Astrocyte of the cerebellum (primary cell): ENCODE results near the gene ATXN7L1.

Source experiments
- DNase-seq: peaks from one replicate; pipeline ENCODE4 v3.0.0-alpha.2; 2011; ENCODE audit warnings: low read depth
- H3K4me3 ChIP-seq: 2 replicates; pipeline ENCODE4 v1.5.1; 2011; ENCODE audit warnings: mild to moderate bottlenecking, low read depth, low read length, moderate library complexity
- in situ Hi-C: cut with HindIII; loops from 2 replicates; pipeline ENCODE4 v1.10.0; 2017; ENCODE audit warnings: low sequenced_read_pairs
- TF ChIP-seq, protein P1 (sequence below): IDR thresholded peaks from 2 replicates; pipeline ENCODE4 v1.5.1; 2012; ENCODE audit warnings: low read length, low read depth, moderate library complexity, mild to moderate bottlenecking; ENCODE audit errors: missing control alignments

ATXN7L1 gene

DNA sequence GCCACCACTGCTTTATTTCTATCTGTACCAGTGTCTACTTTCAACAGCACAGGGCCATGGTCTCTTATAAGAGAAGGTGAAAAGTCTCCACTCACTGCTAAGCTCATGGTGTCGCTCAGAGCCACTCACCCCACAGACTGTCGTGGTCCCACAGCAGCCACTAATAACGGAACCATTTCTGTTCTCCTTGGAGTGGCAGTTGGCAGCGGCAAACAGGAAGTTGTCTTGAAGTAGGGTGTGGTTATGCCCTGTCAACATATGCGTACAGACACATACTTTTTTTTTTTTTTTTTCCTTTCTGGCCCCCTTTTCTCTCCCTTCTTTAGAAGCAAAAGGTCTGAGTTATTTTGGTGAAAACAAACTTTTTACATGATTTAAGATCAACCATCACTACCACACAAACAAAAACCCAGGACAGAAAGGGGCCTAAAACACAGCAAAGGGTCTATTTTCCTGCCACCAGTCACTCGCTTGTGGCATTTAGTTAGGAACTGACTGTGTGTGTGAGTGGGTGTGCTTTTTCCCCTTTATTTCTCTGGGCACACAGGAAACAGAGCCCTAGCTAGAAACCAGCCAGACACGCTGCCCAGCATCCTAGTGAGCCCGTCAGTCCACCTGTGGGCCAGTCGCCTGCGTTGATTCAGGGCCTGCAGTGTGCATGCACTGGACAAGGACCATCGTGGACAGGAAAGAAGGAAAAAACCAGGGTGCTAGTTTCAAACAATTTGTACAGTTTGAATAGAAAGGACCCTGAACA is 198.4 kb downstream of the ATXN7L1 start:
- TF ChIP-seq, protein P1, sequence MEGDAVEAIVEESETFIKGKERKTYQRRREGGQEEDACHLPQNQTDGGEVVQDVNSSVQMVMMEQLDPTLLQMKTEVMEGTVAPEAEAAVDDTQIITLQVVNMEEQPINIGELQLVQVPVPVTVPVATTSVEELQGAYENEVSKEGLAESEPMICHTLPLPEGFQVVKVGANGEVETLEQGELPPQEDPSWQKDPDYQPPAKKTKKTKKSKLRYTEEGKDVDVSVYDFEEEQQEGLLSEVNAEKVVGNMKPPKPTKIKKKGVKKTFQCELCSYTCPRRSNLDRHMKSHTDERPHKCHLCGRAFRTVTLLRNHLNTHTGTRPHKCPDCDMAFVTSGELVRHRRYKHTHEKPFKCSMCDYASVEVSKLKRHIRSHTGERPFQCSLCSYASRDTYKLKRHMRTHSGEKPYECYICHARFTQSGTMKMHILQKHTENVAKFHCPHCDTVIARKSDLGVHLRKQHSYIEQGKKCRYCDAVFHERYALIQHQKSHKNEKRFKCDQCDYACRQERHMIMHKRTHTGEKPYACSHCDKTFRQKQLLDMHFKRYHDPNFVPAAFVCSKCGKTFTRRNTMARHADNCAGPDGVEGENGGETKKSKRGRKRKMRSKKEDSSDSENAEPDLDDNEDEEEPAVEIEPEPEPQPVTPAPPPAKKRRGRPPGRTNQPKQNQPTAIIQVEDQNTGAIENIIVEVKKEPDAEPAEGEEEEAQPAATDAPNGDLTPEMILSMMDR: no peak
- DNase-seq: no peak
- in situ Hi-C loops: no loop called here
- no peak overlapping the region for H3K4me3 ChIP-seq

DNA sequence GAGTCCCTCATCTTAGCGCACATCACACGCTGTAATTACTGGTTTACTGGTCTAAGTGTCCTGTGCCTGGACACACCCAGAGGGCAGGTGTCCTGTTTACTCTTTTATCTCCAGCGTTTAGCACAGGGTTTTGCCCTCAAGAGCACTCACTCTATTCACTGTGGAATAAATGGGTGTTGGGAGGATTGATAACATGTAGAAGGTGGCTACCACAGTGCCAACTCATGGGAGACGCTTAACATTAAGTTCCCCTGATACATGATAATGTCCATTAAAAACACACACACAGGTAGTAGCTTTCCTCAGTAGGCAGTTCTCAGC is 199.0 kb downstream of the ATXN7L1 start:
- in situ Hi-C loops: no loop called here
- no peak overlapping the region for H3K4me3 ChIP-seq
- no peak for DNase-seq
- TF ChIP-seq, protein P1: no peak

DNA sequence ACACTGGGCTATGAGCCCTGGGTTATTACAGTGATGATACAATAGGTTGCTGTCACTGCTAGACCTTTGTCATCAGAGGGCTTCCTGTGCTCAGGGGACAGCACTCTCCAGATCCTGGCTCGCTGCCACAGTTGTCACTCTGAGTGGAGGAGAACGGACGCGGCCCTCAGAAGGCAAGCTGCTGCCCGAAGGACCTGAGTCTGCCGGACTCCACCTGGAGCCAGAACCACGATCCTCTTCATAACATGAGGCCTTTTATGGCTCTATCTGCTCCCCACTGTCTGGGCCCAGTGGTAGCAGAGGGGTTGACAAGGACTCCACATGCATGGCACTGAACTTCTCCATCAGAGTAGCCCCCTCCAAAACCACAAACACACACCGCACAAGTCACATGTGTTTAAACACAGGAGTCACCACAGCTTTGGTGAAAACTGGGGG is 200.4 kb downstream of the ATXN7L1 start:
- TF ChIP-seq, protein P1: no peak
- H3K4me3 ChIP-seq: no peak overlapping the region
- in situ Hi-C loops: no loop called here
- DNase-seq: no peak

GRCh38 chr7:105674200-105674920 is 202.0 kb downstream of the ATXN7L1 start:
- TF ChIP-seq, protein P1: no peak
- DNase-seq: no peak
- no peak overlapping the region for H3K4me3 ChIP-seq
- in situ Hi-C loops: no loop called here

DNA sequence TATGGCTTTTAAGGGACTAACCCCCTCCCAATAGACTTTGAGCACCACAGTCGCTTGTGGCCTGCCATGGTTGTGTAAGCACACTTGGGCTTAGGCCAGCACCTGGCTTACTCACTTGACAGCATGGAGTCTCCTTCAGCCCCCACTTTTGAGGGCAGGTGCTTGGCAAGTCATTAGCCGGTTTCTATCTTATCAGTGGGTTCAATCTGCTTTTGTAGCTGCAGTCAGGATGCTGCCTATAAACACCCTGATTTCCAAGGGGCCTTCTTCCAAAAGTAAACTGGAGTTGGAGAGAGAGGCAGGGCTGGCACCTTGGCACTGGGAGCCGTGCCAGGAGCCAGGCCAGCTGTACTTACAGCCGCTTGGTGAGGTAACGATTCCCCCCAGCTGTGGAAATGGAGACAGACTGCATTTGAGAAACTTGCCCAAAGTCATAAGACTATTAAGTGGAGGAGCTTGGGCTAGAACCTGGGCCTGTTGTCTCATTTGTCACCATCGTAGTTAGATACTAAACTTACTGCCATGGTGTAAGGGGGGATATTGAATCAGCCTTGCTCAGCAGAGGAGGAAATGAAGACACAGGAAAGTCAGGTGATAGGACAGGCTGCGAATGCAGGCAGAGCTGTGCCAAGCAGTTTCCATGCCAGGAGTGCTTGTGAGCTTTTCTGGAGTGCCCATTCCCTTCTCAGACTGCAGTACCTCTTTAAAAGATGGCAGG is 202.9 kb downstream of the ATXN7L1 start:
- in situ Hi-C loops: no loop called here
- no peak overlapping the region for H3K4me3 ChIP-seq
- no peak for DNase-seq
- TF ChIP-seq, protein P1: no peak

- no peak for DNase-seq
- in situ Hi-C loops: no loop called here
- H3K4me3 ChIP-seq: no peak overlapping the region
- TF ChIP-seq, protein P1: no peak
These were observed 203.6 kb downstream of the ATXN7L1 start for GRCh38 chr7:105672801-105673200.
